ENCODE data around the gene AKT3.
"Not testable (repeated sequence)": the region's sequence is repeated elsewhere in the genome, so short reads cannot be mapped to it uniquely, and the experiment has no call there.

Gene AKT3

GRCh38 chr1:243841507-243841906 lies 8.5 kb downstream of the AKT3 start:
- DNase-seq = no peak

DNA sequence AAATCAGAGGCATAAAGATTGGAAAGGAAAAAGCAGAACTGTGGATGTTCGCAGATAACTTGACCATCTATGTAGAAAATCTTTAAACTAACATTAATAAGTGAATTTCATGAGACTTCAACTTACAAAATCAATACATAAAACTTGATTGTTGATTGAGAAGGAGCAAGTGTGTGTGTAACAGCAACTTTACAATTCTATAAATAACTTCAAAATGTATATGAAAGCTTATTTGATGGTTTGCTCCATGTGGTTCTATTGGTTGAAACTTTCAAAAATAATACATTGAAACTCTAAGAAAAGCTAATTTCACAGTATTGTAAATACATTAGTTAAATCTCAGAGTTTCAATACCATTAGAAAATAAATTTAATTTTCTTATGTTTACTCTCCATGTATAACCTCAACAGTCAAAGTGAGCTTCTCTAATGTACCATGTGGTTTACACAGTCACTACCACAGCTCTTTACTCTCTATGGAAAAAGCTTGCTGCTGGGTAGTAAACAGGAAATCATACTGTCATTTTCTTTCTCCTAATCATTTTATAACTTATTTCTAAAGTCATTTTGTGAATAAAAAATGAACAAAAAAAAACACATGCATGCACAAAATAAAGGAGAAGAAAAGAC lies 12.0 kb downstream of the AKT3 start:
- DNase-seq = no peak

DNA sequence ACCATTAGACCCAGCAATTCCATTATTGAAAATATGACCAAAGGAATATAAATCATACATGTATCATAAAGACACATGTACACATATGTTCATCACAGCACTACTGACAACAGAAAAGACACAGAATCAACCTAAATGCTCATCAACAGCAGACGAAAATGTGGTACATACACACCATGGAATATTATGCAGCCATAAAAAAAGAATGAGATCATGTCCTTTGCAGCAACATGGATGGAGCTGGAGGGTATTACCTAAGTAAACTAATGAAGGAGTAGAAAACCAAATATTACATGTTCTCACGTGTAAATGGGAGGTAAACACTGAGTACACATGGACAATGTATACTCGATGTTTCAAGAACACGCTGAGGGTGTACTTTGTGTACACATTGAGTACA lies 15.9 kb downstream of the AKT3 start:
- no peak for DNase-seq

DNA sequence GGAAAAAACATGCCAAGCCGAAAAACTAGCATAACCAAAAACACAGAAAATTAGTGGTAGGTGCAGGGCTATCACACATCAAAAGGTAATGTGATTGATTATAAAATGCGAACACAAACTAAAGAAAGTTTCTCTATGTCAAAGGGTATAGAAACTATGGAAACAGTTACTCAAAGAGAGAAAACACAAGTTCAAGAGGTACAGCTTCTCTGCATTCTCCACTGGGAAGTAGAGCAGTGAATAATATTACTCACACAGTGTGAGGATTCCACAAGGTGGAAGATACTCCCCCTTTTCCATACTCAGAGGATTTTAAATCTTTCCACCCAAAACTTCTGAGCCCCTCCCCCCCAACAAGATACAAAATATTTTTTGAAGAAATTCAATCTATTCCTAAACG lies 18.6 kb downstream of the AKT3 start:
- DNase-seq = no peak

DNA sequence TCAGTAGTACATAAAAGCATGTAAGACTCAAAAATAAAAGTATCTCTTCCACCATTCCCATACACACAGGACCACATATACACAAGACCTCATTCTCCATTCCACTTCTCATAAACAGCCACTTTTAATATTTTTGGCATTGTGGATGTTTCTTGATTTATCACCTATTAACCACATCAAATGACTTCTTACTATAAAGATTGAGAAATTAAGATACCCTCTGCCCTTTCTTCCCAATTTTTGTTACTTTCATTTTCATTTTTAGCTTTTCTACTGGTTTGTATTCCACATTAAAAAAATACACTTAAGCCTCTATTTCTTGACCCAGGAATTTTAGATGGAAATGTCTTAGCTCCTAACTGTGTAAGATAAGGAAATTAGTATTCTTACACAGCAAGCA lies 22.8 kb downstream of the AKT3 start:
- no peak for DNase-seq

- DNase-seq = not testable (repeated sequence)
Observed at GRCh38 chr1:243824907-243825306, 25.1 kb downstream of the AKT3 start.

DNA sequence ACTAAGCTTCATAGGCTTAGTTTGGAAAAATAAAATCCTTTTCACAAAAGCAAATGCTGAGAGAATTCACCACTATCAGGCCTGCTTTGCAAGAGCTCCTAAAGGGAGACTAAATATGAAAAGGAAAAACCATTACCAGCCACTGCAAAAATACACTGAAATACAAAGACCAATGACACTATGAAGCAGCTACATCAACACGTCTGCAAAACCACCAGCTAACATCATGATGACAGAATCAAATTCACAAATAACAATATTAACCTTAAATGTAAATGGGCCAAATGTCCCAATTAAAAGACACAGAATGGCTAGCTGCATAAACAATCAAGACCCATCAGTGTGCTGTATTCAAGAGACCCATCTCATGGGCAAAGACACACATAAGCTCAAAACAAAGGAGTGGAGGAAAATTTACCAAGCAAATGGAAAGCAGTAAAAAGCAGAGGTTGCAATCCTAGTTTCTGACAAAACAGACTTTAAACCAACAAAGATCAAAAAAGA lies 28.8 kb downstream of the AKT3 start:
- no peak for DNase-seq

GRCh38 chr1:243819438-243819839 lies 30.6 kb downstream of the AKT3 start:
- DNase-seq = no peak

DNA sequence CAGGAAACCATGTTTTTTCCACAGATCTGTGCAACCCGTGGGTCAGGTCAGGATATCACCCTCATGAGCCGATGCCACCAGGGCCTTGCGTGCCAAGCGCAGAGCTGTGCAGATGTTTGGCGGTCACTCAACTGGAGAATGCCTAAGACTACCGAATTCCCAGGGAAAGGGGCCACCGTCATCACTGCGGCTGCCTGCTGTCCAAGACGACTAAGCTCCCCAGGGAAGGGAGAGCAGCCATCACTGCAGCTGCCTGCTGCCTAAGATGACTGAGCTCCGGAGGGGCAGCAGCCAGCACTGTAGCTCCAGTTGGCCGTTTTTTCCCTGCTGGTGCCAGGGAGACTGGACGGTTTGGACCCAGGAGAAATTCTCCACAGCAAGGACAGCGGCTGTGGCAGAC lies 31.1 kb downstream of the AKT3 start:
- DNase-seq = no peak

DNA sequence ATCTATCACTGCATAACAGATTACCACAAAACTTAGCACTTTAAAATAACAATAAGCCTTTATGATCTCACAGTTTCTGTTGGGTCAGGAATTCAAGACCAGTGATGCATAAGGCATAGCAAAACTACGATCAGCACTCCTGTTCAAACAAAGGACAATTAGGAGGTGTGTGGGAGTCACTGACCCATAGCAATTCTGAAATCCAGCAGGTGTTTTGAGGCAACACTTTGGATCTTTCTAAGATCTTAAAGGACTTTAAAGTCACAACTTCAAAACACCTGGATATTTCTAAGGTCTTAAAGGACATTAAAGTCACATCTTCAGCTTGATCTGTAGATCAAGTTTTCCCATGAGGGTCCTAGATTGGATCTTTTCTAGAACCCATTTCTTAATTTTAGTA lies 35.3 kb downstream of the AKT3 start:
- DNase-seq = no peak

DNA sequence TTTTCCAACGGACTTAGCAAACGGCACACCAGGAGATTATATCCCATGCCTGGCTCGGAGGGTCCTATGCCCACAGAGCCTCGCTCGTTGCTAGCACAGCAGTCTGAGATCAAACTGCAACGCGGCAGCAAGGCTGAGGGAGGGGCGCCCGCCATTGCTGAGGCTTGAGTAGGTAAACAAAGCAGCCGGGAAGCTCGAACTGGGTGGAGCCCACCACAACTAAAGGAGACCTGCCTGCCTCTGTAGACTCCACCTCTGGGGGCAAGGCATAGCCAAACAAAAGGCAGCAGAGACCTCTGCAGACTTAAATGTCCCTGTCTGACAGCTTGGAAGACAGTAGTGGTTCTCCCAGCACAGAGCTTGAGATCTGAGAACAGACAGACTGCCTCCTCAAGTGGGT lies 42.7 kb downstream of the AKT3 start:
- not testable (repeated sequence) for DNase-seq

DNA sequence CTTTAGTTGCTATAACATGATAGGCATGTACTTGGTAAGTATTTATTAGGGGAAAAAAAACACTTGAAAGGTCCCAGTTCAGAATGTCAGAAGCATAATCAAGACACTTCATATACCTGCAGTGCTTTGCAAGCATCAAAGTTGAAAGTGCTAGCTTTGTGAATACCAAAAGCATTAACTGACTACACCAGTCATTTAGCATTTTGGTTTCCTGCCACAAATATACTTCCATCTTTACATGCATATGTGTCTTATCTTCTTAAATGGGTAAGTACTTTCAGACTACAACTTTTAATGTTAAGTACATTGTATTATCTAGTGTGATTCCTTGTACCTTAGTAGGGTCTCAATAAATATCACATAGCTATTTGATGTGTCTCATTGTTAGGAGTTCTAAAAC lies 43.7 kb downstream of the AKT3 start:
- DNase-seq = no peak

- no peak for DNase-seq
Observed at GRCh38 chr1:243802736-243803135, 47.3 kb downstream of the AKT3 start.

DNA sequence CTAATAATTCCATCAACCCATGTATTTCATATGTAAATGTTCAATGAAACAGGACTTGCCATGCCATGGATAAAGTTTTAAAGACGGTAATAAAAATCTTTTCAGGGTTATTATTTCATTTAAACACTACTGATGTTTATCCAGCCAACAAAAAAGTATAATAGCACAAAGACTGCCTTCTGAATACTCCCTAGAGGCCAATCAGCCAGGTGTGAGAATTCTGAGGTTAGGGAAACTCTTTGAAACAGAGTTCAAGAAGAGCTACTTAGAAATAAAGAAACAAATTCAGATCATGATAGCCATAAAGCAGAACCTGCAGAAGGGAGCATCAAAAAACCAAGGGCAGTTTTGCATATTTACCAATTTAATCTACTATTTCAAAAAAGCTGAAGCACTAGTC lies 48.7 kb downstream of the AKT3 start:
- DNase-seq = no peak

GRCh38 chr1:243799908-243800307 lies 50.1 kb downstream of the AKT3 start:
- no peak for DNase-seq

DNA sequence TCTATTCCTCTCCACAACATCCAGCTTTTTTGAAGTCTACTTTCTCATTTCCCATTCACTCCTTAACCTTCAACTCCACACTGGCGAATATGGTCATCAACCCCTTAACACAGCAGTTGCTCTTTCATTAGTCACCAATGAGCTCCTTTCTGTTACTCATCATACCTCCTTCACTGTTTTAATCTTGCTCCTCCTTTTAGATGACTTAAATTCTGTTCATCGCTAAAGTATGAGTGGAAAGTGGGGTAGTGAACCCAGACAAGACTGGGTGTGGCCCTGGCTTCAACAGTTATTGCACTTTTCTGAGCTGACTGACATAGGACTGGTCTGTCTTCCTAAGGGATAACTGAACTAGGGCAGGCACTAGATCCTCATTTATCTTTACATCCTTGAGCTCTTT lies 51.3 kb downstream of the AKT3 start:
- DNase-seq = no peak

DNA sequence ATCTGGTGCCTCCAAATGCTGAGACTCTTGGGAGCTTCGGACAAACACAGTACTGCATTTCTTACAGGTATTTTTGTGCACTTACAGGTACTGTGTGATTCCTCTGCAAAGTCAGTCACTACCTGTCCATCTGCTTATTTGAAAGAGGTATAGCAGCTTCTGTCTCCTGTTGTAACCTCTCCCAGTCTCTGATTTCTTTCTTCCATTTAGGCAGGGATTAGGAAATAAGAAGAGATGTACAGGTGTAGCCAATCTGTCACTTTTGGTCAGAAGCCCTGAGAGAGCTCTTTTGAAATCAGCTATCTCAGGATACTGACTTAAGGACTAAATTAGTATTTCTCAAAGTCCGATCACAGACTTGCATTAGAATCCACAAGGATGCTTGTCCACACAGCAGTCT lies 54.0 kb downstream of the AKT3 start:
- DNase-seq = no peak

GRCh38 chr1:243793298-243793697 lies 56.7 kb downstream of the AKT3 start:
- DNase-seq = no peak

DNA sequence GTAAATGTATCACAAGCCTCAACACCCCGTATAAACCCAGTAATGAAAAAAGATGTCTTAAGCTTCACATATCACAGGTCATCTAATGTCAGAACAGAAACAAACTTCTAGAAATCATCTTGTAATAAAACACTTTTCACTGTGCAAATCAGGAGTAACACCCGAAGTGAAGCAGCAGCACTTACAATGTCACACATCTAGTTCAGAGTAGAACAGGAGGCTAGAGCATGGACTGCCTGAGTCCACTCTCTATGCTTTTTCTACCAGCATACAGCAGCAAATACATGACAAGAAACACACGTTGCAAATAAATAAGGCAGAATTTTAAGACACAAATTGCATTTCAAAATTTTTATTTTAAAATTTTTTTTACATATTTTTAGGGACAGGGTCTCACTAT lies 57.2 kb downstream of the AKT3 start:
- no peak for DNase-seq

GRCh38 chr1:243792401-243792800 lies 57.6 kb downstream of the AKT3 start:
- DNase-seq = no peak

- DNase-seq = no peak
Observed at GRCh38 chr1:243791586-243792267, 58.3 kb downstream of the AKT3 start.

GRCh38 chr1:243790404-243790803 lies 59.6 kb downstream of the AKT3 start:
- DNase-seq = no peak

- no peak for DNase-seq
Observed at GRCh38 chr1:243786531-243786930, 63.5 kb downstream of the AKT3 start.

DNA sequence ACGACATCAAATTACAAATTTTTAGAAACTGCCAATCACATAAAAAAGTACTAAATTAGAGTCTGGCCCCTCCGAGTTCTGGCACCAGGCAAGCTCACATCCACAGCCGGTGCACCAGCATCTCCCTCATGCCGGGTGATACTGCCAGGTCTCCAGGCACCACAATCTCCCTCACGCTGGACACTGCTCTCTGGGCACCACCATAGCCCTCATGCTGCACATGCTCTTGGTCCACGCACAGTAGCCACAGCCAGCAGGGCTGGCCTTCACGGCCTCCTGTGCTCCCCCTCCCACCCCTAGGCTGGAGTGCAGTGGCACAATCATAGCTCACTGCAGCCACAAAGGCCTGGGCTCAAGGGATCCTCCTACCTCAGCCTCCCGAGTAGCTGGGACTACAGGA lies 65.5 kb downstream of the AKT3 start:
- DNase-seq = no peak

- DNase-seq = no peak
Observed at GRCh38 chr1:243783714-243784113, 66.3 kb downstream of the AKT3 start.

Data from activated T-cell treated with anti-CD3 and anti-CD28 coated beads, Interleukin-2, amount 50 U/mL, for 48 hours (primary cell).